ENCODE data around the gene OTX2.

DNA sequence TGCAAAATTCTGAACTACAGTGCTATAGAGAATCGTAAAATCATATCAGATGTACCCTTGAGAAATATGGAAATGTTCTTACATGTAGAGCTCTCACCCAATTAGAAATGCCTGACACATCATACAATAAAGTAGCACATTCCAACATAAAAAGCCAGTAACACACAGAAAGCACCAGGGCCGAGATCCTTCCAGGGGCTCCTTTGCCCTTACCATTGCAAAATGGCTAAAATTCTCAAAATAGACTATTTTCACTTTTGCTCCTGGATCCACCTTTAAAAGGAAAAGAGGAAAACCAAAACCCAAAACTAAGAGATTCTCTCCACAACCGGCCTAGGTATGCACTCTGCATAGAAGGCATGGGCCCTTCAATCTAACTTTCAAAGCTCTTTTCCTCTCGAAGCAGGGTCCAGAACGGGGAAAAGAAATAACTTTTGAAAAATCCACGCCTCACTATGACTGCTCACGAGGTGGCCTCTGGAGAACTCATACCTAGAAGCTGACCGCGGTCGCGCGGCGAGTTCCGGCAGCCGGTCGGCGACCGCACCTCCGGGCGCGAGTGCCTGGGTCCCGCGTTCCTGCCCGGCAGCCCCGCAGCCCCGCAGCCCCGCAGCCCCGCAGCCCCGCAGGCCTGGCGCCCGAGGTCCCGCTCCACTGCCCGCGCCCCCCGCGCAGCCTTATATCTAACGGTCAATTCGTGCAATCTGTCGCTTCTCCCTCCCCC, 2.7 kb downstream of the OTX2 start:
- TF ChIP-seq, protein P1, sequence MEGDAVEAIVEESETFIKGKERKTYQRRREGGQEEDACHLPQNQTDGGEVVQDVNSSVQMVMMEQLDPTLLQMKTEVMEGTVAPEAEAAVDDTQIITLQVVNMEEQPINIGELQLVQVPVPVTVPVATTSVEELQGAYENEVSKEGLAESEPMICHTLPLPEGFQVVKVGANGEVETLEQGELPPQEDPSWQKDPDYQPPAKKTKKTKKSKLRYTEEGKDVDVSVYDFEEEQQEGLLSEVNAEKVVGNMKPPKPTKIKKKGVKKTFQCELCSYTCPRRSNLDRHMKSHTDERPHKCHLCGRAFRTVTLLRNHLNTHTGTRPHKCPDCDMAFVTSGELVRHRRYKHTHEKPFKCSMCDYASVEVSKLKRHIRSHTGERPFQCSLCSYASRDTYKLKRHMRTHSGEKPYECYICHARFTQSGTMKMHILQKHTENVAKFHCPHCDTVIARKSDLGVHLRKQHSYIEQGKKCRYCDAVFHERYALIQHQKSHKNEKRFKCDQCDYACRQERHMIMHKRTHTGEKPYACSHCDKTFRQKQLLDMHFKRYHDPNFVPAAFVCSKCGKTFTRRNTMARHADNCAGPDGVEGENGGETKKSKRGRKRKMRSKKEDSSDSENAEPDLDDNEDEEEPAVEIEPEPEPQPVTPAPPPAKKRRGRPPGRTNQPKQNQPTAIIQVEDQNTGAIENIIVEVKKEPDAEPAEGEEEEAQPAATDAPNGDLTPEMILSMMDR (IDR thresholded peaks at IDR 0.05) = no peak
- TF ChIP-seq ELF4 (CRISPR knock-in tag; IDR thresholded peaks at IDR 0.05; ENCODE audit: low read depth) (no peak), MYBL2 (CRISPR knock-in tag; IDR thresholded peaks at IDR 0.05) (no peak), CBFB (CRISPR knock-in tag; IDR thresholded peaks at IDR 0.05; ENCODE audit: low read depth) (no peak), NR2C2 (CRISPR knock-in tag; IDR thresholded peaks at IDR 0.05) (no peak), NFE2L1 (CRISPR knock-in tag; IDR thresholded peaks at IDR 0.05) (no peak), TEAD4 (CRISPR knock-in tag; IDR thresholded peaks at IDR 0.05) (no peak), ZNF263 (CRISPR knock-in tag; IDR thresholded peaks at IDR 0.05; ENCODE audit: low read depth) (no peak), ZNF121 (CRISPR knock-in tag; IDR thresholded peaks at IDR 0.05) (no peak)
- TF ChIP-seq, protein P2, sequence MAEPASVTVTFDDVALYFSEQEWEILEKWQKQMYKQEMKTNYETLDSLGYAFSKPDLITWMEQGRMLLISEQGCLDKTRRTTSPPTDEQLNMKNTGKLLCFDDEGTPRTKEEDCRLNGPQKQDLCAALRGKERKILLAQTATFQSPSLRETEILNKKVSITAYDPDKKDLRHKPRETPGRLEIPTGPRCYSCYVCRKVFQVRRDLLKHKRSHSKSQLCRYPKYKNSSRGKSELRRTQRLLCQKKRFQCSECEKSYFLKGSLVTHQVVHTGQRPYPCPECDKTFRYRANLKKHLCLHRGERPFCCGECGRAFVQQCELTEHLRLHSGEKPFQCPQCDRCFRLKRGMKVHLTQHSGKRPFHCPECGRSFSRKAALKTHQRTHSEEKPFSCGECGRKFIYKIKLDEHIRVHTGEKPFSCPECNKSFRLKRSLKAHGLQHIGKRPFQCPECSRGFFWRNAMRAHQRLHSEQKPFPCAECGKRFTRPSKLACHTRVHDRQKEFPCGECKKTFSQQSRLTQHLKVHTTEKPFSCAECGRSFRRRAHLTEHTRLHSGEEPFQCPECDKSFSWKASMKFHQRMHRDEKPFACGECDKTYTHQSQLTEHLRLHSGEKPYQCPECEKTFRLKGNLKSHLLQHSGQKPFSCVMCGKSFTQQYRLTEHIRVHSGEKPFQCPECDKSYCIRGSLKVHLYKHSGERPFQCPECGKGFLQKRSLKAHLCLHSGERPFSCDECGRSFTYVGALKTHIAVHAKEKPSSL (CRISPR knock-in tag; conservative IDR thresholded peaks at IDR 0.05) = no peak
- TF ChIP-seq, protein P3, sequence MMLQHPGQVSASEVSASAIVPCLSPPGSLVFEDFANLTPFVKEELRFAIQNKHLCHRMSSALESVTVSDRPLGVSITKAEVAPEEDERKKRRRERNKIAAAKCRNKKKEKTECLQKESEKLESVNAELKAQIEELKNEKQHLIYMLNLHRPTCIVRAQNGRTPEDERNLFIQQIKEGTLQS (CRISPR knock-in tag; conservative IDR thresholded peaks at IDR 0.05) = no peak
- TF ChIP-seq, protein P4, sequence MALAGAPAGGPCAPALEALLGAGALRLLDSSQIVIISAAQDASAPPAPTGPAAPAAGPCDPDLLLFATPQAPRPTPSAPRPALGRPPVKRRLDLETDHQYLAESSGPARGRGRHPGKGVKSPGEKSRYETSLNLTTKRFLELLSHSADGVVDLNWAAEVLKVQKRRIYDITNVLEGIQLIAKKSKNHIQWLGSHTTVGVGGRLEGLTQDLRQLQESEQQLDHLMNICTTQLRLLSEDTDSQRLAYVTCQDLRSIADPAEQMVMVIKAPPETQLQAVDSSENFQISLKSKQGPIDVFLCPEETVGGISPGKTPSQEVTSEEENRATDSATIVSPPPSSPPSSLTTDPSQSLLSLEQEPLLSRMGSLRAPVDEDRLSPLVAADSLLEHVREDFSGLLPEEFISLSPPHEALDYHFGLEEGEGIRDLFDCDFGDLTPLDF (CRISPR knock-in tag; IDR thresholded peaks at IDR 0.05) = no peak
- TF ChIP-seq, protein P5, sequence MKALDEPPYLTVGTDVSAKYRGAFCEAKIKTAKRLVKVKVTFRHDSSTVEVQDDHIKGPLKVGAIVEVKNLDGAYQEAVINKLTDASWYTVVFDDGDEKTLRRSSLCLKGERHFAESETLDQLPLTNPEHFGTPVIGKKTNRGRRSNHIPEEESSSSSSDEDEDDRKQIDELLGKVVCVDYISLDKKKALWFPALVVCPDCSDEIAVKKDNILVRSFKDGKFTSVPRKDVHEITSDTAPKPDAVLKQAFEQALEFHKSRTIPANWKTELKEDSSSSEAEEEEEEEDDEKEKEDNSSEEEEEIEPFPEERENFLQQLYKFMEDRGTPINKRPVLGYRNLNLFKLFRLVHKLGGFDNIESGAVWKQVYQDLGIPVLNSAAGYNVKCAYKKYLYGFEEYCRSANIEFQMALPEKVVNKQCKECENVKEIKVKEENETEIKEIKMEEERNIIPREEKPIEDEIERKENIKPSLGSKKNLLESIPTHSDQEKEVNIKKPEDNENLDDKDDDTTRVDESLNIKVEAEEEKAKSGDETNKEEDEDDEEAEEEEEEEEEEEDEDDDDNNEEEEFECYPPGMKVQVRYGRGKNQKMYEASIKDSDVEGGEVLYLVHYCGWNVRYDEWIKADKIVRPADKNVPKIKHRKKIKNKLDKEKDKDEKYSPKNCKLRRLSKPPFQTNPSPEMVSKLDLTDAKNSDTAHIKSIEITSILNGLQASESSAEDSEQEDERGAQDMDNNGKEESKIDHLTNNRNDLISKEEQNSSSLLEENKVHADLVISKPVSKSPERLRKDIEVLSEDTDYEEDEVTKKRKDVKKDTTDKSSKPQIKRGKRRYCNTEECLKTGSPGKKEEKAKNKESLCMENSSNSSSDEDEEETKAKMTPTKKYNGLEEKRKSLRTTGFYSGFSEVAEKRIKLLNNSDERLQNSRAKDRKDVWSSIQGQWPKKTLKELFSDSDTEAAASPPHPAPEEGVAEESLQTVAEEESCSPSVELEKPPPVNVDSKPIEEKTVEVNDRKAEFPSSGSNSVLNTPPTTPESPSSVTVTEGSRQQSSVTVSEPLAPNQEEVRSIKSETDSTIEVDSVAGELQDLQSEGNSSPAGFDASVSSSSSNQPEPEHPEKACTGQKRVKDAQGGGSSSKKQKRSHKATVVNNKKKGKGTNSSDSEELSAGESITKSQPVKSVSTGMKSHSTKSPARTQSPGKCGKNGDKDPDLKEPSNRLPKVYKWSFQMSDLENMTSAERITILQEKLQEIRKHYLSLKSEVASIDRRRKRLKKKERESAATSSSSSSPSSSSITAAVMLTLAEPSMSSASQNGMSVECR (CRISPR knock-in tag; IDR thresholded peaks at IDR 0.05; ENCODE audit: borderline replicate concordance) = no peak

Data from WTC11 (cell line).